HCEC 1CT (cell line): Measurements from ENCODE around the gene LGALS7B.
"Not testable (repeated sequence)": the region's sequence is repeated elsewhere in the genome, so short reads cannot be mapped to it uniquely, and the experiment has no call there.

Experiments
- DNase-seq: peaks from one replicate; pipeline ENCODE4 v3.0.0-alpha.2; 2017

LGALS7B gene

DNA sequence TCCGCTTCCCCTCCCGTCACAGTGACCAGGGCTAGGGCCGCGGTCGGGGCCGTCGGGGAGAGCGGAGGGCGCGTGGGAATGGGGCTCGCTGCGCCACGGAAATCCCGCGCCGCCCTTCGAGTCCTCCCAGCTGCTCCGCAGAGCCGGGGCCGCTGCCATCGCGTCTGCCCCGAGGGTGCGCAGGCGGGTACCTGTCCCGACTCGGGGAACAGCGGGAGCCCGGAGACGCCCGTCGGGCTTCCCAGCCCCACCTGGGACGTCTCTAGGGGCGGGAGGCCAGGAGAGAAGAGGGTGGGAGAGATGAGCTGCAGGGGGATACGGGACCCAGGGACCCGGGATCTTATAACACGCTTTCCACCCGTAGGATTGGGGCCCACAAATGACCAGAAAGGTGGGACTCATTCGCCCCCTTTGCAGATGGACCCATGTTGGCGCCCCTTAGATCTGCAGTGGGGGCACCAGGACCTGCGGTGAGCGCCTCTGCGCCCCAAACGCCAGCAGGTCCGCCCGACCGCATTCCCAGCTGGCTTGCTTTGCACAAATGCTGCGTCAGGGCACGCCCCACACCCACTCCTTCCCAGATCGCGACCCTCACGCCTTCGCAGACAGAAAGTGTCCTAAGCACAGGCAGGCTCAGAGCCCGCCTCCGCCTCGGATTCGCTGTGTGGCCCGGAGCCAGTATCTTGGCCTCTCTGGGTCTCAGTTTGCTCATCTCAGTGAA lies 18.6 kb upstream of the LGALS7B start:
- DNase-seq: not testable (repeated sequence)

- DNase-seq: not testable (repeated sequence)
Observed at GRCh38 chr19:38770949-38771275, 18.1 kb upstream of the LGALS7B start.

DNA sequence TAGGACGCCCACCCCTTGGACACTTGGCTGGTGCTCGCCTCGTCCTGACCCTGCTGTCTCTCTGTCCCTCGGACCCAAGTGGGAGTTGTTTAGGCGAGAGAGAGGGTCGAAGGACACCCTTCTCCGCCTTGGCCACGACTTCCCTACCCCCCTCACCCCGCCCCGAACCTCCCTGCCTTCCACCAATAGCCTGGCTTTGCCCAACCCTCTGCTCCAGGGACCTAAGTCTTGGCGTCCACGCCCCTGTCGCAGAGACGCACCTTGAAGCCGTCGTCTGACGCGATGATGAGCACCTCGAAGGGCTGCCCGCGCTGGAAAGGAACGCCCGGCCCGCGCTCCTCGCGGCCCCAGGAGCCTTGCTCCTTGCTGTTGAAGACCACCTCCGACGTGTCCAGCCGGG lies 17.4 kb upstream of the LGALS7B start:
- DNase-seq: not testable (repeated sequence)

DNA sequence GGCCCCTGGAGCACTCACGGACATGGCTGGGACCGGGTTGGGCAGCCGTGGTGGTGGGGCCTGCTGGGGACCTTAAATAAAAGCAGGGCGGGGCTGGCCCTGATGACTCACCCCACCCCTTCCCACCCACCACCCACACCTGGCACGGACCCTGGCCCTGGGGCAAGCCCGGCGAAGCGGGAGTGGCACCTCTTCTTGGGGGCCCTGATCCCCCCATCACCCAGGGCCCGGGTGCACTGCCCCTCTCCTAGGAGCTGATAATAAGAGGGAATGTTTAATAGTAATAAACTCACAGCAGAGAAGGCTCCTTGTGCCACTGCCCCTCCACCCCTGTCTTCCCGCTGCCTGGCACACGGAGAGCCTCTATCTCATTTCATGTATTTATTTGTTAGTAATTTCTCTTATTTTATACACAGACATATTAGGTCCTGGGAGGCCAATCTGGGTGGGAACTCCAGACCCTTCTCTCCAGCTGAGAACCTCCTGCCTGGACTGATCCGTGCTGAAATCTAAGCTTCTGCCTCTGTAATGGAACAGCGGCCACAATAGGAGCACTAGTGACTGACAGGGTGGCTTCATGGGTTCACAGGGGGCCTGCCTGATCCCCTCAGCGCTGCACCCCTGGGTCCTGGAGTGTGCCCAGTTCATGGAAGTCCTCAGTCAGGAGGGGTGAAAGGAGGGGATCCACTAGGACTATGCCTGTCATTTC lies 15.4 kb upstream of the LGALS7B start, which contains the start of gene LGALS7:
TSS of gene LGALS7 (minus strand) at position 49 of the 709 bp plus-strand sequence. CDS start at position 24, 25 bp downstream.
- no peak for DNase-seq

DNA sequence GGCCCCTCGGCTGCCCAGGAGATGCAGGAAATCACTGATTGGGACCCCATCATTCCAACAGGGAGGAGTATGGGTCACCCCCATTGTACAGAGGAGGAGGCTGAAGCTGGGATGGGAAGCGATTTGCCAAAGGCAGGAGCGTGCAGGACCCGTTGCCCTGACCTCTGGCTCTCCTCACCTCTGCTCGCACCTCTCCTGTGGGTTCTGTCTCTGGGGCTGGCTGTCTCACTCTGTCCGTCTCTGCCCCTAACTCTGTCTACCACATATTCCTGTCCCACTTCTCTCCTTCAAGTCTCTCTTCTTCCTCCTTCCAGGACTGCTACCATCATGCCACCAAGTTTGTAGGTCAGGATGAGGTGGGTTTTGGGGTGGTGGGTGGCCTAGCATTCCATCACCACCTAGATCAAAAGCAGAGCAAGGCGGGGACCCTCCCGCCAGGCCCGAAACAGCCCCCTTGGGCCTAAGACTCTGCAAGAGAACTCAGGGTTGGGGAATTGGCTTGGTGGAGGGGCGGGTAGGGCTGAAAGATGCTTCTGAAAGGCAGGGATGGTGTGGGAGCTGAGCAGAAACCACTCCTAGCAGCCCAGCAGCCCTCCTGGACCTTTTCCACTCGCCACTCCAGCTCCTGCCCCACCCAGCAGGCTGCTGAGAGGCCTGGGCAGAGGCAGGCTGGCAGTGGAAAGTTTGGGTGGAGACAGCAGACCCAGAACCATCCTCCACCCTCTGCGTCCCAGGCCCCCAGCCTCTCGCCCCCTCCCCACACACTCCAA lies 14.6 kb upstream of the LGALS7B start:
- DNase-seq: no peak

GRCh38 chr19:38778733-38779132 lies 10.3 kb upstream of the LGALS7B start:
- DNase-seq: no peak

DNA sequence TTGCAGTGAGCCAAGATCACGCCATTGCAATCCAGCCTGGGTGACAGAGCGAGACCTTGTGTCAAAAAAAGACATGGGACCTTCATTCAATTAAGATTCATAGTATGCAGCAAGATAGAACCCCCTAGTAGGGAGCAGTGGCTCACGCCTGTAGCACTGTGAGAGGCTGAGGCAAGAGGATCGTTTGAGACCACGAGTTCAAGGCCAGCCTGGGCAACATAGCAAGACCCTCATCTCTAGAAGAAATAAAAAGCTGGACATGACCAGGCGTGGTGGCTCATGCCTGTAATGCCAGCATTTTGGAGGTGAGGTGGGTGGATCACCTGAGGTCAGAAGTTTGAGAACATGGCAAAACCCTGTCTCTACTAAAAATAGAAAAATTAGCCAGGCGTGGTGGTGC lies 8.6 kb upstream of the LGALS7B start:
- DNase-seq: no peak

DNA sequence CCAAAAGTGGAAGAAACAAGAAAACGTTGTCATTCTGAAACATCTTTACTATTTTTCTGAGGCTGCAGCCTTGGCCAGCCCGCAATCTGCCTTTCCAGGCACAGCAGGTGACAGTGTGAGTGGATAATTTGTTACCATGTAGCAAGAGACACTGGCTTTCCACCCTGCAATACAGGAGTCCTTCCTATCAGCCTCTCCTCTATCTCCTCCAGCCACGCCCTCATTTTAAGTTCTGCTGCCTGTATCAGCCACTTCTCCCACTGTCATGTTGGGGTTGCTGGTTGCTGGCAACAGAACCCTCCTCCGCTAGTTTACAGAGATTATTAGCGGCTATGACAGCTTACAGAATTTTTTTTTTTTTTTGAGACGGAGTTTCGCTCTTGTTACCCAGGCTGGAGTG lies 7.9 kb upstream of the LGALS7B start:
- DNase-seq: no peak

GRCh38 chr19:38782212-38782611 lies 6.8 kb upstream of the LGALS7B start:
- not testable (repeated sequence) for DNase-seq

DNA sequence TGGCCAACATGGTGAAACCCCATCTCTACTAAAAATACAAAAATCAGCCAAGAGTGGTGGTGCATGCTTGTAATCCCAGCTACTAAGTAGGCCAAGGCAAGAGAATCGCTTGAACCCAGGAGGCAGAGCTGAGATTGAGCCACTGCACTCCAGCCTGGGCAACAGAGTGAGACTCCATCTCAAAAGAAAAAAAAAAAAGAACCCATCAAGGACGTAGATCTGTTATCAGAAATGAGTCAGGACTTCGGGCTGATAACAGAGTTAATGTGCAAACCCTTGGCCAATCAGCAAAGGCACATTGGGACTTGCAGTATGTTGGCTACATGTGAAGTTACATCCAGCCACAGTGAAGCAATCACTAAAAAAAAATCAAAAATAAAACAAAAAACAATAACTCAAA lies 4.8 kb upstream of the LGALS7B start:
- DNase-seq: no peak

- DNase-seq: no peak
Observed at GRCh38 chr19:38785187-38785699, 3.8 kb upstream of the LGALS7B start.

DNA sequence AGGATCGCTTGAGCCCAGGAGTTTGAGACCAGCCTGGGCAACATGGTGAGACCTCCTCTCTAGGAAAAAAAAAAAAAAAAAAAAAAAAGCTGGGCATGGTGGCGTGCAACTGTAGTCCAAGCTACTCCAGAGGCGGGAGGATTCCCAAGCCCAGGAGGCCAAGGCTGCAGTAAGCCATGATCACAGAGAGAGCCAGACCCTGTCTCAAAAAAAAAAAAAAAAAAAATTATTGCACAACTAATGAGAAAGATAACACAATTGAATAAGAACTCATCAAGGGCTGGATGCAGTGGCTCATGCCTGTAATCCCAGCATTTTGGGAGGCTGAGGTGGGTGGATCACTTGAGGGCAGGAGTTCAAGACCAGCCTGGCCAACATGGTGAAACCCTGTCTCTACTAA lies 2.9 kb upstream of the LGALS7B start:
- DNase-seq: not testable (repeated sequence)

GRCh38 chr19:38786572-38787265 lies 2.3 kb upstream of the LGALS7B start:
- no peak for DNase-seq

GRCh38 chr19:38790507-38791403 lies 1.8 kb downstream of the LGALS7B start:
- DNase-seq: not testable (repeated sequence)

DNA sequence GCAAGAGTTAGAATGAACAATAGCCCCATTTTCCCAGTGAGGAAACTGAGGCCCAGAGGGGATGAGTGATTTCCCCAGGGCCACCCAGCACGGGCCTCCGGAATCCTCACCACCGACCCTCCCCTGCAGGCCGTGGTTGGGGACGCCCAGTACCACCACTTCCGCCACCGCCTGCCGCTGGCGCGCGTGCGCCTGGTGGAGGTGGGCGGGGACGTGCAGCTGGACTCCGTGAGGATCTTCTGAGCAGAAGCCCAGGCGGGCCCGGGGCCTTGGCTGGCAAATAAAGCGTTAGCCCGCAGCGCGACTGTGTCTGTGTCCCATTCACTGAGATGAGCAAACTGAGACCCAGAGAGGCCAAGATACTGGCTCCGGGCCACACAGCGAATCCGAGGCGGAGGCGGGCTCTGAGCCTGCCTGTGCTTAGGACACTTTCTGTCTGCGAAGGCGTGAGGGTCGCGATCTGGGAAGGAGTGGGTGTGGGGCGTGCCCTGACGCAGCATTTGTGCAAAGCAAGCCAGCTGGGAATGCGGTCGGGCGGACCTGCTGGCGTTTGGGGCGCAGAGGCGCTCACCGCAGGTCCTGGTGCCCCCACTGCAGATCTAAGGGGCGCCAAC lies 2.6 kb downstream of the LGALS7B start:
- not testable (repeated sequence) for DNase-seq

- no peak for DNase-seq
Observed at GRCh38 chr19:38792250-38793111, 3.5 kb downstream of the LGALS7B start.

DNA sequence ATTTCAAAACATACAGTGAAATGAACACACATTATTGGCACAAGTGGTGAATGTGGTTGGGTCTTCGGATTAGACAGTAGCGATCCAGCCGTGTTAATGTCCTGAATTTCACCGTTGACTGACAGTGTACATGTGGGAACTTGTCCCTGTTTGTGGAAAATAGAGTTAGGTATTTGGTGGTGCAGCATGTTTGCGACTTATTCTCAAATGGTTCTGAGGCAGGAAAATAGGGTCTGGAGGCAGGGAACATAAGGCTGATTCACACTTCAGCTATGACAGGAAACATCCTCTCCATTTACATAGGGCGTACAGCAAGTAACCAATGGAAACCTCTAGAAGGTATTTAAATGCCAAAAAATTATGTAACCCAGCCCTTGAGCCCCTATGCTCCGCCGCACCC lies 4.2 kb downstream of the LGALS7B start:
- no peak for DNase-seq

DNA sequence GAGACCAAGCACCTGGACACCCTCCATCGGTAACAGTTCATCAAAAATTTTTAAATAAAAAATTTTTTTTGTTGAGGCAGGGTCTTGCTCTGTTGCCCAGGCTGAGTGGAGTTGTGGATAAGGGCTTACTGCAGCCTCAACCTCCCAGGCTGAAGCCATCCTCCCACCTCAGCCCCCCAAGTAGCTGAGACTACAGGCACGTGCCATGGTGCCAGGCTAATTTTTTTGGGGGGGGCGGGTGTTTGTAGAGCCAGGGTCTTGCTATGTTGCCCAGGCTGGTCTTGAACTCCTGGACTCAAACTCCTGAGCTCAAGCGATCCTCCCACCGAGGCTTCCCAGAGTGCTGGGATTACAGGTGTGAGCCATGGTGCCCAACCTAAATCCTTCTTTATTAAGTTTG lies 4.7 kb downstream of the LGALS7B start:
- DNase-seq: no peak

DNA sequence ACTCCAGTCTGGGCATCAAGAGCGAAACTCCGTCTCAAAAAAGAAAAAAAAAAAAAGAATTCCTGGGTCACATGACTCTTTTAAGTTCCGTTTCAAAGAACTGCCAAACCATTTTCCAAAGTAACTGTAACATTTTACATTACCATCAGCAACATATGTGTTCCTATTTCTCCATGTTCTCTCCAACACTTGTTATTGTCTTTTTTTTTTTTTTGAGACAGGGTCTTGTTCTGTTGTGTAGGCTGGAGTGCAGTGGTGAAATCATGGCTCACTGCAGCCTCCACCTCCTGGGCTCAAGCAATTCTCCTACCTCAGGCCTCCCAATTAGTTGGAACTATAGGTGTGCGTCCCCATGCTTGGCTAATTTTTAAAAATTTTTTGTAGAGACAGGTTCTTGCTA lies 6.5 kb downstream of the LGALS7B start:
- no peak for DNase-seq

GRCh38 chr19:38796154-38796553 lies 7.2 kb downstream of the LGALS7B start:
- DNase-seq: no peak
